K562 (cell line): ENCODE data around the gene NMB.

Experiments
- EZH2 ChIP-seq: IDR thresholded peaks from 2 replicates; pipeline ENCODE4 v1.6.1; 2012; ENCODE audit warnings: low read depth, mild to moderate bottlenecking, inconsistent platforms, low read length, borderline replicate concordance
- NR1H2 ChIP-seq: sonication (generic); formaldehyde crosslinking; IDR thresholded peaks from 2 replicates; pipeline ENCODE4 v1.4.0; 2020; ENCODE audit warnings: mild to moderate bottlenecking, missing genetic modification reagents
- SP1 ChIP-seq: sonication (generic); formaldehyde crosslinking; IDR thresholded peaks from 2 replicates; pipeline ENCODE4 v1.8.1; 2022; ENCODE audit warnings: mild to moderate bottlenecking, missing genetic modification reagents
- TARDBP ChIP-seq: fragments of 450-650 bp; IDR thresholded peaks from 2 replicates; pipeline ENCODE4 v1.6.1; 2016
- YY1 ChIP-seq, 3 experiments: IDR thresholded peaks; 2 replicates each; pipeline ENCODE4 v1.6.1; 2011; ENCODE audit warnings: low read length in 2 of 3, mild to moderate bottlenecking in 2 of 3, moderate library complexity in 2 of 3, borderline replicate concordance in 1 of 3, control low read depth in 1 of 3, low read depth in 1 of 3; ENCODE audit not compliant: insufficient read depth in 3 of 3, insufficient replicate concordance in 2 of 3, control insufficient read depth in 1 of 3, insufficient read length in 1 of 3; ENCODE audit errors: extremely low read depth in 1 of 3
- ZSCAN32 ChIP-seq: fragments of 450-650 bp; formaldehyde crosslinking; IDR thresholded peaks from 2 replicates; pipeline ENCODE4 v1.4.0; 2020; ENCODE audit warnings: mild to moderate bottlenecking, moderate library complexity

DNA sequence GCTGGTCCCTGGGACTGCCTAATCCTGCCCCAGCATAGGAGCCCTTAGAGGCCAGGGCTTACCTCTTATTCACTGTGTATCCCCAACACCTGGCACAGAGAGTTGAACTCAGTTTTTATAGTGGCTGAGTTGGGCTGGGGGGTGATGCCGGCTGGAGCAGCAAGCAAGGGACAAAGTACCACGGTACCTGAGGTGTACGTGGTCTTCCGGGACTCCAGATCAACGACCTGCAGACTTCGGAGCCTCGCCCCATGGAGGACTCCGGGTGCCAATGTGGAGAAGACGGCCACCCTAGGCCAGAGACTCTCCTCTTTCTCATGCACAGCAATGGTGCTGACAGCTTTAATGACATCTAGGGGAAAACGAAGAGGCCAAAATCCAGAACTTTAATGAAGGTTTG lies 12.0 kb downstream of the NMB start:
- no peak for TF ChIP-seq EZH2
- TF ChIP-seq YY1 (IDR thresholded peaks at IDR 0.05; ENCODE audit: borderline replicate concordance in 1 of 3, control insufficient read depth in 1 of 3, extremely low read depth in 1 of 3, insufficient read depth in 3 of 3, insufficient read length in 1 of 3, insufficient replicate concordance in 2 of 3, low read depth in 1 of 3, low read length in 2 of 3) = no peak
- TF ChIP-seq SP1 (CRISPR knock-in tag) = no peak
- TF ChIP-seq ZSCAN32 = no peak
- no peak for TF ChIP-seq TARDBP
- TF ChIP-seq NR1H2 = no peak
